HUES48 (cell line): ENCODE measurements around the gene SEC61B.

Experiments
- H3K27ac ChIP-seq: one replicate; pipeline ENCODE4 v1.7.0; 2013; ENCODE audit warnings: low read depth, low read length, inconsistent platforms
- H3K27me3 ChIP-seq: 2 replicates; pipeline ENCODE4 v1.6.1; 2013; ENCODE audit warnings: mild to moderate bottlenecking, low read length; ENCODE audit not compliant: control insufficient read depth, insufficient read depth
- H3K36me3 ChIP-seq: 2 replicates; pipeline ENCODE4 v1.6.1; 2013; ENCODE audit warnings: low read length; ENCODE audit not compliant: control insufficient read depth, insufficient read depth
- H3K4me1 ChIP-seq: 2 replicates; pipeline ENCODE4 v1.6.1; 2013; ENCODE audit warnings: mild to moderate bottlenecking, low read length; ENCODE audit not compliant: control insufficient read depth, insufficient read depth
- H3K4me3 ChIP-seq: 2 replicates; pipeline ENCODE4 v1.5.1; 2013; ENCODE audit warnings: mild to moderate bottlenecking, low read depth, low read length
- H3K9ac ChIP-seq: 2 replicates; pipeline ENCODE4 v1.6.1; 2013; ENCODE audit warnings: mild to moderate bottlenecking, low read depth, low read length, moderate library complexity
- H3K9me3 ChIP-seq: 2 replicates; pipeline ENCODE4 v1.6.1; 2013; ENCODE audit warnings: low read length; ENCODE audit not compliant: control insufficient read depth, insufficient read depth

Gene SEC61B

GRCh38 chr9:99238331-99238730, 16.2 kb downstream of the SEC61B start:
- Histone ChIP-seq H3K9me3 (no peaks in the 10 kb centered on the region), H3K27me3 (no peaks in the 10 kb centered on the region)

DNA sequence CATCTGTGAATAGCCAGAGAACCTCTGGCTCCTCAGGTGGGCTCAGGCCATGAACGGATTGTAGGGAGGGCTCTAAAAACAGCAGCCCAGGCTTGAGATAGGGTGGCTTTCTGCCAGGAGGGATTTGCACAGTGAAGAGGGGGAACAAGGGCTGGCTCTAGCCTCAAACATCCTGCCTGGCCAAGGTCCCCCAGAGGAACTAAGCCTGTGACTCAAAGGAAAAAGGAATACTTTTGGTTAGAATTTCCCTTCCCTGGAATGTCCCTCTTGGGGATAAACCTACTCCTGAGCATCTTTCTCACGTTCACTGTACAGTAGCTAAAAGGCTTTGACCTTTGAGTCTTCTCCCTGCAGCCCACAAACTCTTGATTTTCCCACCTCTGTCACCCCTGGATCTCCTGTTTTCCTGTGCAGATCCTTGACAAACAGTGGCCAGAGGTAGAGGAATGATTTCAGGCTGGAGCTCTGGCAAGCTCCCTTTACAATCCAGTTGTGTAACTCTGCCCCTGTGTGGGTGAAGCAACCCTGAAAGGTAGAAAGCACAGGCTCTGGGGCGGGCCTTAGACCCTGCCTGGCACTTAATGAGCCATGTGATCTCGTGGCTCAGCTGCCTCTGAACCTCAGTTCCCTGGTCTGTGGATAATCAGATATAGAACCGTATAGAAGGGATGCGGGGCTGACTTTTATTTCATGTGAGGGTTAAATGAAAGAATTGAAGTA, 17.4 kb downstream of the SEC61B start:
- no peaks in the 10 kb centered on the region for H3K27me3 ChIP-seq
- peaks cover 3% of the 10 kb centered on the region; the same call in 1 of the 2 replicates for H3K36me3 ChIP-seq
- no peak overlapping the region for H3K4me3 ChIP-seq
- no peak overlapping the region for H3K9ac ChIP-seq
- H3K27ac ChIP-seq: no peak overlapping the region
- H3K4me1 ChIP-seq: no peaks in the 10 kb centered on the region
- no peaks in the 10 kb centered on the region for H3K9me3 ChIP-seq

More at GRCh38 chr9:99238331-99238730, 16.2 kb downstream of the SEC61B start:
- H3K36me3 ChIP-seq: peaks cover 5% of the 10 kb centered on the region; the same call in 1 of the 2 replicates
- no peak overlapping the region for H3K27ac ChIP-seq
- no peak overlapping the region for H3K4me3 ChIP-seq
- H3K4me1 ChIP-seq: no peaks in the 10 kb centered on the region
- no peak overlapping the region for H3K9ac ChIP-seq

GRCh38 chr9:99241106-99241505, 19.0 kb downstream of the SEC61B start:
- H3K4me1 ChIP-seq: no peaks in the 10 kb centered on the region
- no peaks in the 10 kb centered on the region for H3K27me3 ChIP-seq
- H3K9me3 ChIP-seq: no peaks in the 10 kb centered on the region
- H3K27ac ChIP-seq: no peak overlapping the region
- peaks cover 3% of the 10 kb centered on the region; the same call in 1 of the 2 replicates for H3K36me3 ChIP-seq
- H3K4me3 ChIP-seq: no peak overlapping the region
- H3K9ac ChIP-seq: no peak overlapping the region

DNA sequence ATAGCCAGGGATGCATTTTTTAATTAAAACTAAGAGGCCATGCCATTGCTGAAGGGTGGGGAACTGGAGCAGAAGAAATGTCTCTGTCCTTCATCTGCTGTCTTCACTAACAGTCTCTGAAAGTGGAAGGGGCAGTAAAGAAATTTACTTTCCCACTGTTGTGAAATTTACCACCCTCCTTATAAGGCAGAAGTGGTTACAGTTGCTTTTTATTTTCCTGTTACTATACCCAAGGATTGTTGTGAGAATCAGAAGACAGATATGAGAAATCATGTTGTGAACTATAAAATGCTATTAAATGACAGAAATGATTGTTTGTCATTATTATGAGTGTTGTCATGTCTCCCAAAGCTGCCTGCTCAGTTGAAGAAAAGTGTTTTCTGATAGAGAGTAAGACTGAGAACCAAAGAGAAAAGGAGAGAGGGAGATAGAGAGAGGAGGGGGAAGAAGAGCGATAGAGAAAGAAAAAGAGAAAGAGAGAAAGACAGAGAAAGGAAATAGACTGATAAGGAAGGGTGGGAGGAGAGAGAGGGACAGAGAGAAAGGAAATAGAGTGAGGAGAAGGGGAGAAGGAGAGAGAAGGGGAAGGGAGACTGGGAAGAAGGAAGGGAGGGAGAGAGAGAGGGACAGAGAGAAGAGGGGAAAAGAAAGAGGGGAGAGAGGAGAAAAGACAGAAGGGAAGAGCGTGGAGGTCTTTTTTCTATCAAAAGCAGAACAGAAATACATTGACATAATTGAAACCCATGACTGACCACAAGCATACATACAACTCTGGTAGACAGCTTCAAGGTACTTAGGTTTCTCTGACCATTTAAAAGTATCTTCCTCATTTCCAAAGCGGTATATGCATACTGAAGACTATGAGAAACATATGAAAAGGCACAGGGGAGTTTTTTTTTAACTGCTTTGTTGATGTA, 22.5 kb downstream of the SEC61B start:
- Histone ChIP-seq H3K27me3 (no peaks in the 10 kb centered on the region), H3K27ac (no peak overlapping the region), H3K9ac (no peak overlapping the region), H3K9me3 (no peaks in the 10 kb centered on the region), H3K4me1 (no peaks in the 10 kb centered on the region), H3K36me3 (peaks cover 3% of the 10 kb centered on the region; the same call in 1 of the 2 replicates), H3K4me3 (no peak overlapping the region)

- H3K4me1 ChIP-seq: no peaks in the 10 kb centered on the region
- H3K4me3 ChIP-seq: no peak overlapping the region
- no peak overlapping the region for H3K9ac ChIP-seq
- no peaks in the 10 kb centered on the region for H3K27me3 ChIP-seq
- H3K27ac ChIP-seq: no peak overlapping the region
- H3K9me3 ChIP-seq: no peaks in the 10 kb centered on the region
- no peaks in the 10 kb centered on the region for H3K36me3 ChIP-seq
Measured at GRCh38 chr9:99249619-99250018, 27.5 kb downstream of the SEC61B start.

GRCh38 chr9:99251157-99251556, 29.1 kb downstream of the SEC61B start:
- Histone ChIP-seq H3K4me3 (no peak overlapping the region), H3K27ac (no peak overlapping the region)

GRCh38 chr9:99253134-99253533, 31.1 kb downstream of the SEC61B start:
- H3K4me1 ChIP-seq: no peaks in the 10 kb centered on the region
- no peaks in the 10 kb centered on the region for H3K27me3 ChIP-seq
- no peaks in the 10 kb centered on the region for H3K9me3 ChIP-seq
- H3K9ac ChIP-seq: no peak overlapping the region
- no peak overlapping the region for H3K27ac ChIP-seq
- H3K4me3 ChIP-seq: no peak overlapping the region
- no peaks in the 10 kb centered on the region for H3K36me3 ChIP-seq

More at GRCh38 chr9:99251157-99251556, 29.1 kb downstream of the SEC61B start:
- H3K9me3 ChIP-seq: no peaks in the 10 kb centered on the region
- H3K9ac ChIP-seq: no peak overlapping the region
- no peaks in the 10 kb centered on the region for H3K27me3 ChIP-seq
- no peaks in the 10 kb centered on the region for H3K4me1 ChIP-seq
- no peaks in the 10 kb centered on the region for H3K36me3 ChIP-seq

- no peak overlapping the region for H3K9ac ChIP-seq
- no peaks in the 10 kb centered on the region for H3K27me3 ChIP-seq
- H3K9me3 ChIP-seq: no peaks in the 10 kb centered on the region
- no peaks in the 10 kb centered on the region for H3K36me3 ChIP-seq
- H3K4me1 ChIP-seq: no peaks in the 10 kb centered on the region; the same call in 1 of the 2 replicates
- H3K27ac ChIP-seq: no peak overlapping the region
- H3K4me3 ChIP-seq: no peak overlapping the region
Measured at GRCh38 chr9:99253772-99254431, 31.8 kb downstream of the SEC61B start.

- no peaks in the 10 kb centered on the region for H3K36me3 ChIP-seq
- H3K9ac ChIP-seq: no peak overlapping the region
- no peaks in the 10 kb centered on the region for H3K27me3 ChIP-seq
- peaks cover 9% of the 10 kb centered on the region; the same call in 1 of the 2 replicates for H3K4me1 ChIP-seq
- no peak overlapping the region for H3K4me3 ChIP-seq
- no peaks in the 10 kb centered on the region for H3K9me3 ChIP-seq
- H3K27ac ChIP-seq: no peak overlapping the region
Measured at GRCh38 chr9:99255651-99256050, 33.6 kb downstream of the SEC61B start.

- H3K4me1 ChIP-seq: peaks cover 9% of the 10 kb centered on the region; the same call in 1 of the 2 replicates
- H3K4me3 ChIP-seq: no peak overlapping the region
- no peaks in the 10 kb centered on the region for H3K9me3 ChIP-seq
- H3K36me3 ChIP-seq: no peaks in the 10 kb centered on the region
- H3K27me3 ChIP-seq: no peaks in the 10 kb centered on the region
- no peak overlapping the region for H3K9ac ChIP-seq
- no peak overlapping the region for H3K27ac ChIP-seq
Measured at GRCh38 chr9:99257723-99258389, 35.8 kb downstream of the SEC61B start.
